Measurements from ENCODE around the gene ARHGAP8.
"Not testable (repeated sequence)": the region's sequence is repeated elsewhere in the genome, so short reads cannot be mapped to it uniquely, and the experiment has no call there.

The ARHGAP8 gene

GRCh38 chr22:44831885-44832284 lies 79.5 kb downstream of the ARHGAP8 start:
- no peak for DNase-seq (ENCODE audit: low spot score)

- DNase-seq (ENCODE audit: low spot score): no peak
Measured at GRCh38 chr22:44834065-44834464, 81.7 kb downstream of the ARHGAP8 start.

- no peak for DNase-seq (ENCODE audit: low spot score)
Measured at GRCh38 chr22:44837481-44837880, 85.1 kb downstream of the ARHGAP8 start.

DNA sequence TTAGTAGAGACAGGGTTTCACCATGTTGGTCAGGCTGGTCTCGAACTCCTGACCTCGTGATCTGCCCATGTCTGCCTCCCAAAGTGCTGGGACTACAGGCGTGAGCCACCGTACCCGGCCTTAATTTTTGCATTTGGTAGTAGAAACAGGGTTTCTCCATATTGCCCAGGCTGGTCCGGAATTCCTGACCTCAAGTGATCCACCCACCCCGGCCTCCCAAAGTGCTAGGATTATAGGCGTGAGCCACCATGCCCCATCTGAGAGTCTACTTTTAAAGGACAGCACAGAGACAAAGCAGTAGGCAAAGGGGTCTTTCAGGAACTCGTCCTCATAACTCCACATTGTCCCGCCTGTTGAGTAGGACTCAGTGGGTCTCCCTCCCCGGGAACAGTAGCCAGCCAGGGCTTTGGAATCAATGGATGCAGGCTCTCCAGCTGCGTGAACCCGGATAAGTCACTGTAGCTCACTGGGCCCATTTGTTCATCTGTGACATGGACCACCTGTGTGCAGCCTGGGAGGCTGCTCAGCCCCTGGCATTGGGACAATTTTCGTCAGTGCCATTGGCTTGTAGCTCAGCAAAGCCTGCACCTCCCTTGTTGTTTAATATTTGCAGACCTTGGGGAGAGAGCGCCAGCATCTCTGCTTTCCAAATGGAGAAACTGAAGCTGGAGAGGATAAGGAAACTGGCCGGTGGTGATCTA lies 86.1 kb downstream of the ARHGAP8 start:
- no peak for DNase-seq (ENCODE audit: low spot score)

GRCh38 chr22:44839061-44839460 lies 86.7 kb downstream of the ARHGAP8 start:
- no peak for DNase-seq (ENCODE audit: low spot score)

GRCh38 chr22:44839721-44840120 lies 87.3 kb downstream of the ARHGAP8 start:
- no peak for DNase-seq (ENCODE audit: low spot score)

DNA sequence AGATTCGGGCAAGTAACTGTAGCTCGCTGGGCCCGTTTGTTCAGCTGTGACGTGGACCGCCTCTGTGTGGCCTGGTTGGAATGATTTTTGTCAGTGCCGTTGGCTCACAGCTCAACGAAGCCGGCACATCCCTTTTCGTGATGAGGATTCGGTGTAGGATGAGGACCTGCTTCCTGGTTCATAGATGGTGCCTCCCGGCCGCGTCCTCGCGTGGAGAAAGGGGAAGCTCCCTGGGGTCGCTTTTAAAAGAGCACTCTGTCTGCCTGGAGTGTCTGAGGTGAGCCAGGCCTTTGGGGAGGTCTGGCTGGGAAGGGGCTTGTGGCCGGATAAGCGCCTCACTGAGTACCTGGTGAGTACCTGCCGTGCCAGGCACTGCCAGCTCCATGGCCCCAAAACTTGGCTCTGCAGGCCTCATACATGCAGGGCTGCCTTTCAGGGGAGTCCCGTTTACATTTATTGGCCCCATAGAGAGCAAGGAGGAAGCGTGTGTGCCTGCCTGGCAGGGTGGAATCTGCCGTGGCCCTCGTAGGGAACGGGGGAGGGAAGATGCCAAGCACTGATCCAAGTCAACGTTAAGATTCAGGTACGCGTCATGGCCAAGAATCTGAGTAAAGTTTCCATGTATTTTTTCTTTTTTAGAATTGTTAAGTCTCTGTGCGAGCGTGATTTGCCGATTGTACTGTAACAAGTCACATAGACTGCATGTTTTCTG lies 88.4 kb downstream of the ARHGAP8 start:
- DNase-seq (ENCODE audit: low spot score): no peak

- DNase-seq (ENCODE audit: low spot score): no peak
Measured at GRCh38 chr22:44842417-44842816, 90.0 kb downstream of the ARHGAP8 start.

- no peak for DNase-seq (ENCODE audit: low spot score)
Measured at GRCh38 chr22:44845191-44845590, 92.8 kb downstream of the ARHGAP8 start.

DNA sequence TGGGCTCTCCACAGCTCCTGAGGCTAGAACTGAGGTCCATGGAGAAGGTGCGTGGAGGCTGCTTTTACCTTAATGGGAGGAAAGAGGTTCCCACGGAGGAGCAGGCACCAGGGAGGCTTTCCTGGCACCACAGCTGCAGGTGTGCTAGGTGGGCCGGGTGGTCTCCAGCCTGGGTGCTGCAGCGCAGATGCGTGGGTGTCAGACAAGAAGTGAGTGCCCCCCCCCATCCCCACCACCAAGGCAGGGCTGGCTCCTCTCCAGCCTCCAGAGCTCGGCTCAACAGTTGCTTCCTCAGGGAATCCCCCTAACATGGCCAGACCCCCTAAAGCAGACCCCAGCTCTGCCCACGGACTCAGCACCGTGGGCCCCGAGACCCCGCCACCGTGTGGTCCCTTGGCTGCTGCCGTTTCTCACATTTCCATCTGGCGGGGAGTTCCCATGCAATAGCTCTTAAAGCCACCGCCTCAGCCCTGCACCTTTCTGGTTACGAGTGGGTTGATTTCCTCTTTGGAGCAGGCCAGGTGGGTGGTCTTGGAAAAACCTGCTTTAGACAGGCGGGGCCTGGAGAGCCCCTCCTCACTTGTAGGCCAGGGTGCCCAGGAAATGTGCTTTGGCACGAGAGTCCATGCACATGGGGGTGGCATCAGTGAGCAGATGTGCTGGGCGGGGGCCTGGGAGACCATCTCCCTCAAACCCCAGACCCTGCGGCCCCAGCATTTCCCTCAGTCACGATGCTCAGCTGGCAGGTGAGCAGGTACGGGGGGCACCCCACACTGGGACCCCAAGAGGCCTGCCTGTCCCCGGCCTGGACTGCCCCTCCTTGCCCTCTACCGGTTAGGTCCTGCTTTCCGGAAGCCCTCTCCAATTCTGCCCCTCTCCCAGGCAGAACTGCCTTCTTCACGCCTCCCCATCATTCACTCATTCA lies 93.7 kb downstream of the ARHGAP8 start:
- DNase-seq (ENCODE audit: low spot score): no peak

- DNase-seq (ENCODE audit: low spot score): no peak
Measured at GRCh38 chr22:44846726-44847275, 94.4 kb downstream of the ARHGAP8 start.

- no peak for DNase-seq (ENCODE audit: low spot score)
Measured at GRCh38 chr22:44847380-44847779, 95.0 kb downstream of the ARHGAP8 start.

DNA sequence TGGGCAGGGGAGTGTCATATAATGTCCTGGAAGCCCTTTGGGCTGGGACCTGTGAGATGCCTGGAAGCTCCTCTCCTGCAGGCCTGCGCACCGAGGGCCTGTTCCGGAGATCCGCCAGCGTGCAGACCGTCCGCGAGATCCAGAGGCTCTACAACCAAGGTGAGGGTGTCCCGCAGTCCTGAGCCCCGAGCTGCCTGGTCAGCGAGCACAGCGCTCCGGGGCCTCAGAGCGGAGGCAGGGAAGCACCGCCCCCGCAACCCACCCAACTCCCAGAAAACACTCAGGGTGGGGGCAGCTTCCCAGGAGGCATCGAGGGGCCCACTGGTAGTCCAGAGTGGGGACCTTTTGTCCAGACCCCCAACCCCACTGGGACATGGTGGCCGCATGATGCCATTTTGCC lies 95.5 kb downstream of the ARHGAP8 start:
- DNase-seq (ENCODE audit: low spot score): no peak

DNA sequence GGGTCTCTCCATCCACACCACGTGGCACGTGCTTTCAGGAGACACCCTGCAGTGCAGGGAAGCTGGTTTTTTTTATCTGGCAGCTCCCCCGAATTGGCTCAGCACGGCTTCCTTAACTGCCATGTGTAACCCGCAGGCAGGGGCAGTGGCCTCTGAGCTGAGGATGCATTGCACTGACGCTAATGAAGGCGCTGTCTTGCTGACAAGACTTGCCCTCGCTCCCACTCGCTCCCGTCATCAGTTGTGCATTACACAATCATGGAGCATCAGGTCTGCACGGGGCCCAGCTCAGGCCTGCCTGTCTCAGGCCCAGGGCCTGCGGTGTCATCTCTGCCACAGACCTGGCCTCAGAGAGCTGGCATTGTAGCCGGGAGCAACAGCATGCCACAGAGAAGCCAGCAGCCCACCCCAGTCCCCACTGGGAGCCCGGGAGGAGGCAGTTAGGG lies 95.9 kb downstream of the ARHGAP8 start:
- no peak for DNase-seq (ENCODE audit: low spot score)

DNA sequence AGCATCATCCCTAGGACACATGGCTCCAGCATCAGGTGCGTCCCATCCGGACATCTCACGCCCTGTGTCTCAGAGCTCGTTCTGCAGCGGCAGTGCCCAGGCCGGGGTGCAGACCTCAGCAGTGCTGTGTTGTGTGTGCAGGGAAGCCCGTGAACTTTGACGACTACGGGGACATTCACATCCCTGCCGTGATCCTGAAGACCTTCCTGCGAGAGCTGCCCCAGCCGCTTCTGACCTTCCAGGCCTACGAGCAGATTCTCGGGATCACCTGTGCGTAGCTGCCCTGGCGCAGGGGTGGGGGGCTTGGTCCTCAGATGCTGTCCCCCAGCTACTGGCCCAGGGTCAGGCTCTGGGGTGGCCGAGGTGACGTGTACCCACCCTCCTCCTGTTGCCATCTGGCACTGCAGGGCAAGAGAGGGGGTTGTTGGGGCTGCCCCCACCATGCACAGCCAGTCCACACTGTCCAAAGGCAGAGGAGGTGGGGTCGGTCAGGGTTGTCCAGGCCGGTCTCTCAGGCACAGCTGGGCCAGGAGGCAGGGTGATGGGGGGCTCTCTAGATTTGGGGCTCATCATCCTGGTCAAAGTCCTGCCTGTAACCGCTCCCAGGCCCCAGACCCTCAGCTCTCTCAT lies 96.5 kb downstream of the ARHGAP8 start:
- no peak for DNase-seq (ENCODE audit: low spot score)

DNA sequence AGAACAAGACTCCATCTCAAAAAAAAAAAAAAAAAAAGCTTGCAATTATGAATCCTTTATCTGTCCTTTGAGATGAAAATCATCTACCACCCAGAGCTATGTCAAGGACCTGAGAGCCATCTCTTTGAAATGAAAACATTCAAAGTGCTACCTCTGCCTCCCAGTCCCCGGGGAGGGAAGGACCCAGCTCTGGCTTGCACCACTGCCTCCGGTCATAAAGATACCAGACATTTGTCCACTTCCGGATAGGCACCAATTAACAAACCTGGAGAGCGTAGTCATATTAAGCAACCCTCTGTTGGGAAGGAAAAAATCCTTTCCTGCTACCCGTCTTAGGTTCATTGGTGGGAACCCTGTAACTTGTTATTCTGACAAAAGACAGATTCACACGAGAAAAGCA lies 98.6 kb downstream of the ARHGAP8 start:
- no peak for DNase-seq (ENCODE audit: low spot score)

DNA sequence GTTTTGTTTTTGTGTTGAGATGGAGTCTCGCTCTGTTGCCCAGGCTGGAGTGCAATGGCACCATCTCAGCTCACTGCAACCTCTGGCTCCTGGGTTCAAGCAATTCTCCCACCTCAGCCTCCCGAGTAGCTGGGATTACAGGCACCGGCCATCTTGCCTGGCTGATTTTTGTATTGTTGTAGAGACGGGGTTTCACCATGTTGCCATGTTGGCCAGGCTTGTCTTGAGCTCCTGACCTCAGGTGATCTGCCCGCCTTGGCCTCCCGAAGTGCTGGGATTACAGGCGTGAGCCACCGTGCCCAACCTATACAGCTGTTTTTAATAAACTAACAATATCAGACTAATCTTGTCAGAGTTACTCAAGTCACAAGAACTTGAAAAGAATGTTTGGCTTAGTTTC lies 102.3 kb downstream of the ARHGAP8 start:
- DNase-seq (ENCODE audit: low spot score): not testable (repeated sequence)

DNA sequence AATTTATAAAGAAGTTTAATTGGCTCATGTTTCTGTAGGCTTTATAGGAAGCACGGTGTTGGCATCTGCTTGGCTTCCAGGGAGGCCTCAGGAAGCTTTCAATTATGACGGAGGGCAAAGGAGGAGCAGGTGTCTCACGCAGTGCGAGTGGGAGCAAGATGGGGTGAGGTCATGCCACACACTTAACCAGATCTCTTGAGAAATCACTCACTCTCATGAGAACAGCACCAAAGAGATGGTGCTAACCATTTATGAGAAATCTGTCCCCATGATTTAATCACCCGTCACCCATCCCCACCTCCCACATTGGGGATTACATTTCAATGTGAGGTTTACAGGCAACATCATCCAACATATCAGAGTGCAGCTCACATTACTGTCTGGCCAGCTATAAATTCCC lies 103.5 kb downstream of the ARHGAP8 start:
- no peak for DNase-seq (ENCODE audit: low spot score)

DNA sequence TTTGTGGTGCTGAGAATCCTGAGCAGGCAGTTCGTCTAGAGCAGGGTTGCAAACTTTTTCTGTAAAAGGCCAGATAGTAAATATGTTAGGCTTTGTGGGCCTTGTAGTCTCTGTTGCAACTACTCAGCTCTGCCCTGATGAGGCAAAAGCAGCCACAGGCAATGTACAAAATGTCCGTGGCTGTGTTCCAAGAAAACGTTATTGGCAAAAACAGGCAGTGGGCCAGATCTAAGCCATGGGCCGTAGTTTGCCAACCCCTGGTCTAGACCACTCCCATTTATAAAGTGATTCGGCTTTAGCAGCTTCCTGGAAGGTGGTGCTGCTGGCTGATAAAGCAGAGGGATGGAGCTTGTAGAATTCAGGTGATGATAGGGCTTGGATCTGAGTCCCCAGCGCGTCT lies 106.4 kb downstream of the ARHGAP8 start:
- DNase-seq (ENCODE audit: low spot score): not testable (repeated sequence)

DNA sequence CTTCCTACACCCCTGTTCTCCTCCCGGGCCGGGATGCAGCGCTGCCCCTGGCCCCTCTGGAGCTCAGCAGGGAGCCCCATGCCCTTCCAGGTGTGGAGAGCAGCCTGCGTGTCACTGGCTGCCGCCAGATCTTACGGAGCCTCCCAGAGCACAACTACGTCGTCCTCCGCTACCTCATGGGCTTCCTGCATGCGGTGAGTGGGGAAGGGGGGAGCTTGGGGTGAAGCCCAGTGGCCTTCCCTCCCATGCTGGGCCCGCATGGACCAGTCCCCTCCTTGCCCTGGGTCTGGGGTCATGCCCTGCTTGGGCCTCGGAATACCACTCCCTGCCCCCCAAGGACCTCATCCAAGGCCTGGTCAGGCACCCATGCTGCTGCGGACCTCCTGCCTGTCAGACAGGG lies 107.3 kb downstream of the ARHGAP8 start:
- no peak for DNase-seq (ENCODE audit: low spot score)

GRCh38 chr22:44860311-44860710 lies 107.9 kb downstream of the ARHGAP8 start:
- DNase-seq (ENCODE audit: low spot score): no peak

DNA sequence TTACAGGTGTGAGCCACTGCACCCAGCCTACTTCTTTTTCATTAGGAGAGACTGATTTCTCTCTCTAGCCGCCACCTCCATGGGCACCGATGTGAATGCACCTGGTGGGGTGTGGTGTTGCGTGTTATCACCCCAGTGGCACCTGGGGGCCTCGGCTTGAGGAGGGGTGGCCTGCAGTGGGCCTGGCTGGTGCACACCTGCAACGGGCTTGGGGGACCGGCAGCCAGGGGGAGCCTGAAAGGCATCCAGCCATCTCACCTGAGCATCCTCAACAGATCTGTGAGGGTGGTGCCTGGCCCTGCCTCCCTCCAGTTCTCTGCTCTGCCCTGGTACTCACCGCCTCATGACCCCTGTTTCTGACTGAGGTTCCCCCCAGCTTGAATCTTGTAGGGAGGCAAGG lies 108.9 kb downstream of the ARHGAP8 start:
- DNase-seq (ENCODE audit: low spot score): no peak

Measured in HuH-7.5 (cell line).